GM19397 (cell line): ENCODE results near the gene ENO2.
A peak's percentile ranks its signal among the peaks of the same experiment; 100 is the strongest.
"Not testable (repeated sequence)": the region's sequence is repeated elsewhere in the genome, so short reads cannot be mapped to it uniquely, and the experiment has no call there.

Experiments
- ATAC-seq: cut with Tn5 transposase; IDR thresholded peaks from one replicate; pipeline ENCODE4 v1.9.1; 2021; ENCODE audit warnings: mild to moderate bottlenecking, moderate library complexity; ENCODE audit not compliant: unreplicated experiment

The ENO2 gene

GRCh38 chr12:6914246-6914946, at the start of gene ENO2:
ENO2 (plus strand) TSS chr12:6914580; CDS start chr12:6915833, 1,253 bp downstream.
- ATAC-seq, result peak; percentile 59

GRCh38 chr12:6865307-6865706, 49.1 kb upstream of the ENO2 start:
- ATAC-seq, result not testable (repeated sequence)

- no peak for ATAC-seq
Observed at GRCh38 chr12:6866163-6866919, 48.0 kb upstream of the ENO2 start.

GRCh38 chr12:6866920-6867412, 47.4 kb upstream of the ENO2 start:
- ATAC-seq, result peak; percentile 19

GRCh38 chr12:6867413-6868210, 46.8 kb upstream of the ENO2 start, which contains the start of gene TPI1:
TPI1 (plus strand) TSS chr12:6867531; CDS start chr12:6867567, 36 bp downstream.
- ATAC-seq, result peak; percentile 52

- ATAC-seq, result no peak
Observed at GRCh38 chr12:6868211-6869048, 46.0 kb upstream of the ENO2 start.

- no peak for ATAC-seq
Observed at GRCh38 chr12:6869049-6870021, 45.0 kb upstream of the ENO2 start.

GRCh38 chr12:6870304-6870703, 44.1 kb upstream of the ENO2 start:
- ATAC-seq, result not testable (repeated sequence)

GRCh38 chr12:6871052-6871957, 43.1 kb upstream of the ENO2 start:
- ATAC-seq, result no peak

- ATAC-seq, result peak; percentile 31
Observed at GRCh38 chr12:6872073-6873048, 42.0 kb upstream of the ENO2 start.

GRCh38 chr12:6873094-6874014, 41.0 kb upstream of the ENO2 start, which contains the start of gene SPSB2:
SPSB2 (minus strand) TSS chr12:6873303; CDS start chr12:6872901, 402 bp downstream.
- ATAC-seq, result peak; percentile 77

GRCh38 chr12:6874015-6874368, 40.4 kb upstream of the ENO2 start:
- not testable (repeated sequence) for ATAC-seq

- not testable (repeated sequence) for ATAC-seq
Observed at GRCh38 chr12:6879824-6880223, 34.6 kb upstream of the ENO2 start.

- ATAC-seq, result no peak
Observed at GRCh38 chr12:6883252-6883651, 31.1 kb upstream of the ENO2 start.

- ATAC-seq, result no peak
Observed at GRCh38 chr12:6883683-6884082, 30.7 kb upstream of the ENO2 start.

GRCh38 chr12:6884539-6884938, 29.8 kb upstream of the ENO2 start:
- ATAC-seq, result no peak
